SU-DHL-6 (cell line): ENCODE measurements around the gene SLC5A11.

Experiments used
- H2AFZ ChIP-seq: fragments of 200-600 bp; sonication (generic); 2 replicates; pipeline ENCODE4 v1.6.1; 2014; ENCODE audit warnings: low read depth, mild to moderate bottlenecking, moderate library complexity, mixed read lengths, antibody characterized with exemption, low read length; ENCODE audit not compliant: severe bottlenecking
- H3F3A ChIP-seq: fragments of 200-600 bp; shearing (Covaris generic); 2 replicates; pipeline ENCODE4 v1.6.0; 2016; ENCODE audit warnings: antibody characterized with exemption, mild to moderate bottlenecking; ENCODE audit not compliant: insufficient read depth
- H3K27ac ChIP-seq: fragments of 200-600 bp; sonication (generic); 2 replicates; pipeline ENCODE4 v1.5.1; 2016; ENCODE audit warnings: low read depth, mild to moderate bottlenecking, low read length, moderate library complexity, mixed read lengths
- H3K27me3 ChIP-seq: fragments of 200-600 bp; sonication (generic), shearing (Covaris generic); 2 replicates; pipeline ENCODE4 v1.6.0; 2014; ENCODE audit warnings: mild to moderate bottlenecking, low read length
- H3K36me3 ChIP-seq: fragments of 200-600 bp; sonication (generic); 2 replicates; pipeline ENCODE4 v1.6.1; 2014; ENCODE audit warnings: mild to moderate bottlenecking, low read length, mixed read lengths
- H3K4me2 ChIP-seq: fragments of 300-600, 200-600 bp; shearing (Covaris generic), sonication (generic); 2 replicates; pipeline ENCODE4 v1.6.0; 2014; ENCODE audit warnings: low read length, low read depth, mild to moderate bottlenecking; ENCODE audit not compliant: poor library complexity, severe bottlenecking
- H3K4me3 ChIP-seq: fragments of 200-600 bp; sonication (generic); 2 replicates; pipeline ENCODE4 v1.5.1; 2014; ENCODE audit warnings: antibody characterized with exemption, low read length, mild to moderate bottlenecking, mixed read lengths; ENCODE audit not compliant: insufficient read depth, poor library complexity, severe bottlenecking
- H3K79me2 ChIP-seq: fragments of 200-600 bp; sonication (generic); 2 replicates; pipeline ENCODE4 v1.6.1; 2014; ENCODE audit warnings: mild to moderate bottlenecking, low read length, moderate library complexity; ENCODE audit not compliant: insufficient read depth
- H3K9ac ChIP-seq: fragments of 200-600 bp; sonication (generic); 2 replicates; pipeline ENCODE4 v1.7.0; 2014; ENCODE audit warnings: mild to moderate bottlenecking, low read length
- H3K9me2 ChIP-seq: fragments of 200-600 bp; sonication (generic); replicated peaks from 2 replicates; pipeline ENCODE4 v1.6.1; 2014; ENCODE audit warnings: low read length; ENCODE audit not compliant: insufficient read depth
- H3K9me3 ChIP-seq: fragments of 200-600 bp; sonication (generic); 2 replicates; pipeline ENCODE4 v1.6.1; 2014; ENCODE audit warnings: low read length, mixed read lengths; ENCODE audit not compliant: insufficient read depth
- H4K20me1 ChIP-seq: fragments of 200-600 bp; sonication (generic); 2 replicates; pipeline ENCODE4 v1.6.1; 2014; ENCODE audit warnings: low read depth, mild to moderate bottlenecking, antibody characterized with exemption, low read length, moderate library complexity, mixed read lengths
- EZH2phosphoT487 ChIP-seq: fragments of 200-600 bp; sonication (generic), shearing (Covaris generic); conservative IDR thresholded peaks from 2 replicates; pipeline ENCODE4 v1.6.1; 2018; ENCODE audit warnings: mild to moderate bottlenecking, antibody characterized with exemption, low read length, moderate library complexity, mixed read lengths
- TF ChIP-seq, protein P1 (sequence below): fragments of 200-600 bp; sonication (generic); IDR thresholded peaks from one replicate; pipeline ENCODE4 v1.5.1; 2017; ENCODE audit warnings: antibody characterized with exemption, mild to moderate bottlenecking, low read length, moderate library complexity; ENCODE audit not compliant: insufficient read depth, poor library complexity, severe bottlenecking

The SLC5A11 gene

GRCh38 chr16:24946155-24946554, 100.4 kb downstream of the SLC5A11 start:
- Histone ChIP-seq H3K4me3 (no peak overlapping the region), H3K27me3 (no peaks in the 10 kb centered on the region), H3K27ac (no peak overlapping the region), H3K9ac (no peak overlapping the region), H3K79me2 (no peaks in the 10 kb centered on the region), H2AFZ (no peak overlapping the region), H3K9me3 (no peaks in the 10 kb centered on the region), H4K20me1 (no peaks in the 10 kb centered on the region), H3K4me2 (no peak overlapping the region), H3F3A (no peaks in the 10 kb centered on the region), H3K36me3 (peaks cover 8% of the 10 kb centered on the region; the same call in 1 of the 2 replicates), H3K9me2 (no peaks in the 10 kb centered on the region)
- TF ChIP-seq EZH2phosphoT487 = no peak
- TF ChIP-seq, protein P1, sequence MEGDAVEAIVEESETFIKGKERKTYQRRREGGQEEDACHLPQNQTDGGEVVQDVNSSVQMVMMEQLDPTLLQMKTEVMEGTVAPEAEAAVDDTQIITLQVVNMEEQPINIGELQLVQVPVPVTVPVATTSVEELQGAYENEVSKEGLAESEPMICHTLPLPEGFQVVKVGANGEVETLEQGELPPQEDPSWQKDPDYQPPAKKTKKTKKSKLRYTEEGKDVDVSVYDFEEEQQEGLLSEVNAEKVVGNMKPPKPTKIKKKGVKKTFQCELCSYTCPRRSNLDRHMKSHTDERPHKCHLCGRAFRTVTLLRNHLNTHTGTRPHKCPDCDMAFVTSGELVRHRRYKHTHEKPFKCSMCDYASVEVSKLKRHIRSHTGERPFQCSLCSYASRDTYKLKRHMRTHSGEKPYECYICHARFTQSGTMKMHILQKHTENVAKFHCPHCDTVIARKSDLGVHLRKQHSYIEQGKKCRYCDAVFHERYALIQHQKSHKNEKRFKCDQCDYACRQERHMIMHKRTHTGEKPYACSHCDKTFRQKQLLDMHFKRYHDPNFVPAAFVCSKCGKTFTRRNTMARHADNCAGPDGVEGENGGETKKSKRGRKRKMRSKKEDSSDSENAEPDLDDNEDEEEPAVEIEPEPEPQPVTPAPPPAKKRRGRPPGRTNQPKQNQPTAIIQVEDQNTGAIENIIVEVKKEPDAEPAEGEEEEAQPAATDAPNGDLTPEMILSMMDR = no peak

DNA sequence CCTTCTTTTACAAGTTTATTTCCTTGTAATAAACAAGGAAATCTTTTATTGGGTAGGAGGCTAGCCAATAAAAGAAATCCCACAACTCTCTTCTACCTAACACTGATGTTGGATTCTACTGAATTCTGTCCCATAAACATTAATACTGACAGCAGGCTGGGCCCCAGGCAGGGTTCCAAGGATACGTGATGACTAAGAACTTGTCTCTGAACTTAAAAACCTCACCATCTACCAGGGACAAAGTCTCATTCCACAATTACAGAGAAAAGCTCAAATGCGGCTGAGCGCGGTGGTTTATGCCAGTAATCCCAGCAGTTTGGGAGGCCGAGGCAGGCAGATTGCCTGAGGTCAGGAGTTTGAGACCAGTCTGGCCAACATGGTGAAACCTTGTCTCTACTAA, 104.5 kb downstream of the SLC5A11 start:
- Histone ChIP-seq H3K27me3 (no peaks in the 10 kb centered on the region), H3K27ac (no peak overlapping the region), H3K9me3 (no peaks in the 10 kb centered on the region), H4K20me1 (no peaks in the 10 kb centered on the region), H3K79me2 (no peaks in the 10 kb centered on the region), H3K4me2 (no peak overlapping the region), H3K4me3 (no peak overlapping the region), H3K36me3 (peaks cover 16% of the 10 kb centered on the region; the same call in 1 of the 2 replicates), H2AFZ (no peak overlapping the region), H3F3A (no peaks in the 10 kb centered on the region), H3K9ac (no peak overlapping the region), H3K9me2 (no peaks in the 10 kb centered on the region)
- TF ChIP-seq EZH2phosphoT487 = no peak
- TF ChIP-seq, protein P1 = no peak

GRCh38 chr16:24953306-24953705, 107.5 kb downstream of the SLC5A11 start:
- TF ChIP-seq, protein P1 = no peak
- TF ChIP-seq EZH2phosphoT487 = no peak
- Histone ChIP-seq H3K9me3 (no peaks in the 10 kb centered on the region), H3F3A (no peaks in the 10 kb centered on the region), H3K27ac (no peak overlapping the region), H3K9ac (no peak overlapping the region), H3K27me3 (no peaks in the 10 kb centered on the region), H3K79me2 (no peaks in the 10 kb centered on the region), H2AFZ (no peak overlapping the region), H4K20me1 (no peaks in the 10 kb centered on the region), H3K4me3 (no peak overlapping the region), H3K36me3 (peaks cover 15% of the 10 kb centered on the region; the same call in 1 of the 2 replicates), H3K9me2 (no peaks in the 10 kb centered on the region), H3K4me2 (no peak overlapping the region)
